Subcutaneous abdominal adipose tissue (tissue), 5 donors: ENCODE results near the gene RAP1GAP.
"Not testable (repeated sequence)": the region's sequence is repeated elsewhere in the genome, so short reads cannot be mapped to it uniquely, and the experiment has no call there.

Experiments used
- H3K27ac ChIP-seq: one replicate; pipeline ENCODE4 v1.7.0; 2013; ENCODE audit warnings: low read depth, mild to moderate bottlenecking, inconsistent platforms, low read length, moderate library complexity
- H3K27me3 ChIP-seq, 5 donors: one replicate each; pipeline ENCODE4 v1.7.0; 2013; ENCODE audit warnings: low read length in 5 of 5, inconsistent platforms in 1 of 5; ENCODE audit not compliant: control insufficient read depth in 5 of 5, insufficient read depth in 4 of 5
- H3K36me3 ChIP-seq, 5 donors: one replicate each; pipeline ENCODE4 v1.7.0; 2013; ENCODE audit warnings: low read length in 5 of 5; ENCODE audit not compliant: control insufficient read depth in 5 of 5, insufficient read depth in 5 of 5
- H3K4me1 ChIP-seq, 5 donors: one replicate each; pipeline ENCODE4 v1.7.0; 2013; ENCODE audit warnings: low read length in 5 of 5, mild to moderate bottlenecking in 3 of 5, moderate library complexity in 1 of 5; ENCODE audit not compliant: control insufficient read depth in 5 of 5, insufficient read depth in 5 of 5
- H3K4me3 ChIP-seq, 5 donors: one replicate each; pipeline ENCODE4 v1.7.0; 2013; ENCODE audit warnings: low read length in 5 of 5, low read depth in 1 of 5
- H3K9ac ChIP-seq, 5 donors: one replicate each; pipeline ENCODE4 v1.7.0; 2013; ENCODE audit warnings: low read length in 5 of 5, mild to moderate bottlenecking in 4 of 5, moderate library complexity in 3 of 5
- H3K9me3 ChIP-seq, 5 donors: one replicate each; pipeline ENCODE4 v1.7.0; 2013; ENCODE audit warnings: low read length in 5 of 5; ENCODE audit not compliant: control insufficient read depth in 5 of 5
- donor health status: healthy.
- donor health status: healthy.
- donor health status: healthy.
- donor health status: healthy.
- donor health status: healthy.

Gene RAP1GAP

GRCh38 chr1:21680381-21680780, 11.2 kb upstream of the RAP1GAP start:
- H3K4me1 ChIP-seq, result peaks cover 0 to 20% (median 4%) of the 10 kb centered on the region in 5 donors
- peaks cover 15 to 56% (median 28%) of the 10 kb centered on the region in 5 donors for H3K36me3 ChIP-seq
- no peak overlapping the region for H3K9ac ChIP-seq
- no peaks in the 10 kb centered on the region for H3K9me3 ChIP-seq
- no peaks in the 10 kb centered on the region for H3K27me3 ChIP-seq
- peak overlapping the region; percentile 61 for H3K27ac ChIP-seq
- H3K4me3 ChIP-seq, result no peak overlapping the region

DNA sequence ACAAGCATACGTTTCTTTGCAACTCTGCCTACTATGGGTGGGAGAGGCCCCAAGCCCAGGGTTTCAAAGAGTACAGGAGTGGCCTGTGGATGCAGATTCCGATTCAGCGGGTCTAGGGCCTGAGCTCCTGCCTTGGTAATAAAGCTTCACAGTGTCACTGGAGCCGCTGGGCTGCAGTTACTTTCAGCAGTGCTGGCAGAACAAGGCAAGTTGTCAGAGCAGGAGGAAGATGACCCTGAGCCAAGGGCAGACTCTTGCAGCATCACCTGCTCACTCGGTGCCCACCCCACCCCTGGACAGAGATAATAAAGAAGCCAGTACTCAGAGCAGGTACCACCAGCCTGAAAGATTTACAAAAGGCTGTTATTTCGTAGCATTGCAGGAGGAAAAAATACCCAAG, 8.0 kb upstream of the RAP1GAP start:
- peaks cover 6 to 34% (median 22%) of the 10 kb centered on the region in 5 donors for H3K4me1 ChIP-seq
- H3K27me3 ChIP-seq, result no peaks in the 10 kb centered on the region
- no peak overlapping the region for H3K27ac ChIP-seq
- H3K4me3 ChIP-seq, result no peak overlapping the region
- no peaks in the 10 kb centered on the region for H3K9me3 ChIP-seq
- no peak overlapping the region for H3K9ac ChIP-seq
- peaks cover 0 to 41% (median 21%) of the 10 kb centered on the region in 5 donors for H3K36me3 ChIP-seq

- Histone ChIP-seq H3K27ac (no peak overlapping the region), H3K9ac (no peak overlapping the region), H3K9me3 (no peaks in the 10 kb centered on the region), H3K4me1 (peaks cover 6 to 28% (median 23%) of the 10 kb centered on the region in 5 donors), H3K36me3 (peaks cover 0 to 30% (median 11%) of the 10 kb centered on the region in 5 donors), H3K27me3 (peaks cover 0 to 7% (median 5%) of the 10 kb centered on the region in 5 donors), H3K4me3 (no peak overlapping the region)
These were observed 5.8 kb upstream of the RAP1GAP start for GRCh38 chr1:21674957-21675356.

DNA sequence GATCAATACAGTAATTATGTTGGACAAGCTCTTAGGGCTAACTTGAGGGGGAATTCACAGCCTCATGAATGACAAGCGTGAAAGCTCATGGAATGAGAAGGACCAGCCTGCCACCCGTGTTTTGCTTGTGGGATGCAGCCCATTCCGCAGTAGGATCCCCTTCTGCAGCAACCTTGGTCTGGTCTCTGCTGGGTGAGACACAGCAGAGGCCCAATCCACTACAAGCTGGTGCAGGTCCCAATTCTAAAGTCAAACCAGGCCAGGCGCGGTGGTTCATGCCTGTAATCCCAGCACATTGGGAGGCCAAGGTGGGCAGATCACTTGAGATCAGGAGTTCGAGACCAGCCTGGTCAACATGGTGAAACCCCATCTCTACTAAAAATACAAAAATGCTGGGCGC, 4.7 kb upstream of the RAP1GAP start:
- H3K27me3 ChIP-seq, result peaks cover under 1 to 18% (median 7%) of the 10 kb centered on the region in 5 donors
- H3K4me1 ChIP-seq, result peaks cover 6 to 36% (median 33%) of the 10 kb centered on the region in 5 donors
- H3K27ac ChIP-seq, H3K4me3 ChIP-seq, H3K9me3 ChIP-seq: not testable (repeated sequence)
- H3K36me3 ChIP-seq, result peaks cover 0 to 23% (median 10%) of the 10 kb centered on the region in 5 donors
- peak overlapping the region in 1 of 5 donors; percentile 26 for H3K9ac ChIP-seq

- Histone ChIP-seq H3K4me3 (no peak overlapping the region), H3K9ac (peak overlapping the region in 1 of 5 donors; percentile 26), H3K36me3 (peaks cover 0 to 18% (median 6%) of the 10 kb centered on the region in 5 donors), H3K4me1 (peaks cover 6 to 41% (median 38%) of the 10 kb centered on the region in 5 donors), H3K27ac (no peak overlapping the region), H3K27me3 (peaks cover 5 to 23% (median 12%) of the 10 kb centered on the region in 5 donors), H3K9me3 (no peaks in the 10 kb centered on the region)
These were observed 4.2 kb upstream of the RAP1GAP start for GRCh38 chr1:21673277-21673780.

- peaks cover 0 to 11% (median 5%) of the 10 kb centered on the region in 5 donors for H3K36me3 ChIP-seq
- no peak overlapping the region for H3K9ac ChIP-seq
- H3K4me3 ChIP-seq, result no peak overlapping the region
- no peaks in the 10 kb centered on the region for H3K9me3 ChIP-seq
- H3K4me1 ChIP-seq, result peaks cover 6 to 43% (median 41%) of the 10 kb centered on the region in 5 donors
- peaks cover 12 to 30% (median 19%) of the 10 kb centered on the region in 5 donors for H3K27me3 ChIP-seq
- no peak overlapping the region for H3K27ac ChIP-seq
These were observed 3.5 kb upstream of the RAP1GAP start for GRCh38 chr1:21672478-21673276.

- Histone ChIP-seq H3K4me1 (peaks cover 6 to 43% (median 41%) of the 10 kb centered on the region in 5 donors), H3K9ac (no peak overlapping the region), H3K27me3 (peaks cover 12 to 38% (median 26%) of the 10 kb centered on the region in 5 donors)
These were observed 2.8 kb upstream of the RAP1GAP start for GRCh38 chr1:21671915-21672314.

DNA sequence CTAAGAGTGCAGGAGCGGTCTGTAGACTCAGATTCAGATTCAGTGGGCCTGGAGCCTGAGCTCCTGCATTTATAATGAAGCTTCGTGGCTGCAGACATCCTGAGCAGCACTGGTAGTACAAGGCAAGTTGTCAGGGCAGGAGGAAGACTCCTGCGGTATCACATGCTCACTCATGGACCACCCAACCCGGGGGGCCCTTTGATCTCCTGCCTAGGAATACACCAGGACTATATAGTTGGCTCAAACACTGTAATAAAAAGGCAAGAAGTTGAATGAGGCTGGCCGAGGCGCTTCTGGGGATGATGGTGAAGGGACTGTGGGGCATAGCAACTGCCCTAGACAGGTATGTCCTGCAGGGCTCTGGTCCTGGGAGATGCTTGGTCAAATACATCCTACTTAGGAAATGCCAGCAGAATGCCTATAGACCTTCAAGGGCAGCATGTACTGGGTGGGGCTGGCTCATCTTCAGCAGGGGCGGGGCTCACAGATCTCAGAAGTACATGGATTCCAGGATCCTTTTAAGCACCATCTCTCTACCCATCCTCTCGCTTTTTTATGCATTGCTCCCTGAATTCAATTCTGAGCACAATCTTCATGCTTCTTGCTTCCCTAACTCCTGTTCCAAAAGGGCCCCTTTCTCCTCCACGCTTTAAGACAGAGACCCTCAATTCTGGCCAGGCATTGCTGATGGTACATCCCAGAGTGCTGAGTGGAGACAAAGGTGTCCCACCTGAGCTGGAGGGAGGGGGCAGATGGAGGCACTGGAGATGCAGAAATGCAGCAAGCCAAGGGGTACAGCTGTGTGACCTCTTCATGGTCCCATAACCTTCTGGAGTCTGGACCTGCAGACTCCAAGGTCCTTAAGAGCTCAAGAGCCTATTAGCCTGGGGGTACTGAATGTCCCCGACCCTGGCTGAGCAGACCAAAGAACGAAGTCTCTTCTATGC, 2.1 kb upstream of the RAP1GAP start:
- Histone ChIP-seq H3K9ac (no peak overlapping the region), H3K9me3 (no peaks in the 10 kb centered on the region), H3K4me1 (peaks cover 6 to 43% (median 41%) of the 10 kb centered on the region in 5 donors), H3K27me3 (peaks cover 16 to 44% (median 33%) of the 10 kb centered on the region in 5 donors), H3K36me3 (no peaks in the 10 kb centered on the region), H3K27ac (no peak overlapping the region), H3K4me3 (no peak overlapping the region)

More at GRCh38 chr1:21671915-21672314, 2.8 kb upstream of the RAP1GAP start:
- no peak overlapping the region for H3K27ac ChIP-seq
- peaks cover 0 to 3% (median 0%) of the 10 kb centered on the region in 5 donors for H3K36me3 ChIP-seq
- H3K4me3 ChIP-seq, result no peak overlapping the region
- H3K9me3 ChIP-seq, result no peaks in the 10 kb centered on the region

GRCh38 chr1:21670059-21670881, 1.1 kb upstream of the RAP1GAP start:
- H3K27me3 ChIP-seq, result peaks cover 23 to 51% (median 43%) of the 10 kb centered on the region in 5 donors
- H3K4me3 ChIP-seq, result no peak overlapping the region
- H3K9me3 ChIP-seq, result no peaks in the 10 kb centered on the region
- H3K36me3 ChIP-seq, result no peaks in the 10 kb centered on the region
- peaks cover 6 to 43% (median 41%) of the 10 kb centered on the region in 5 donors for H3K4me1 ChIP-seq
- H3K9ac ChIP-seq, result no peak overlapping the region
- no peak overlapping the region for H3K27ac ChIP-seq
